HG02588 (cell line): ENCODE data around the gene MAPK1.
"Not testable (repeated sequence)": the region's sequence is repeated elsewhere in the genome, so short reads cannot be mapped to it uniquely, and the experiment has no call there.

Experiments
- ATAC-seq: cut with Tn5 transposase; IDR thresholded peaks from one replicate; pipeline ENCODE4 v1.9.1; 2021; ENCODE audit warnings: mild to moderate bottlenecking, moderate library complexity; ENCODE audit not compliant: unreplicated experiment

The MAPK1 gene

DNA sequence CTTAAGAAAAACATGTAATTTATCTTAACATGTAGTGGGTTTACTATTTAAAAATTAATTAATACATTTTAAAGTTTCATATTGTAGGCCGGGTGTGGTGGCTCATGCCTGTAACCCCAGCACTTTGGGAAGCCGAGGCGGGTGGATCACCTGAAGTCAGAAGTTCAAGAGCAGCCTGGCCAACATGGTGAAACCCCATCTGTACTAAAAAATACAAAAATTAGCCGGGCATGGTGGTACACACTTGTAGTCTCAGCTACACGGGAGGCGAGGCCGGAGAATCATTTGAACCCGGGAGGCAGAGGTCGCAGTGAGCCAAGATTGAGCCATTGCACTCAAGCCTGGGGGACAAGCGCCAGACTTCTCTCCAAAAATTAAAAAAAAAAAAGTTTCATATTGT is 73.7 kb downstream of the MAPK1 start:
- ATAC-seq = not testable (repeated sequence)

DNA sequence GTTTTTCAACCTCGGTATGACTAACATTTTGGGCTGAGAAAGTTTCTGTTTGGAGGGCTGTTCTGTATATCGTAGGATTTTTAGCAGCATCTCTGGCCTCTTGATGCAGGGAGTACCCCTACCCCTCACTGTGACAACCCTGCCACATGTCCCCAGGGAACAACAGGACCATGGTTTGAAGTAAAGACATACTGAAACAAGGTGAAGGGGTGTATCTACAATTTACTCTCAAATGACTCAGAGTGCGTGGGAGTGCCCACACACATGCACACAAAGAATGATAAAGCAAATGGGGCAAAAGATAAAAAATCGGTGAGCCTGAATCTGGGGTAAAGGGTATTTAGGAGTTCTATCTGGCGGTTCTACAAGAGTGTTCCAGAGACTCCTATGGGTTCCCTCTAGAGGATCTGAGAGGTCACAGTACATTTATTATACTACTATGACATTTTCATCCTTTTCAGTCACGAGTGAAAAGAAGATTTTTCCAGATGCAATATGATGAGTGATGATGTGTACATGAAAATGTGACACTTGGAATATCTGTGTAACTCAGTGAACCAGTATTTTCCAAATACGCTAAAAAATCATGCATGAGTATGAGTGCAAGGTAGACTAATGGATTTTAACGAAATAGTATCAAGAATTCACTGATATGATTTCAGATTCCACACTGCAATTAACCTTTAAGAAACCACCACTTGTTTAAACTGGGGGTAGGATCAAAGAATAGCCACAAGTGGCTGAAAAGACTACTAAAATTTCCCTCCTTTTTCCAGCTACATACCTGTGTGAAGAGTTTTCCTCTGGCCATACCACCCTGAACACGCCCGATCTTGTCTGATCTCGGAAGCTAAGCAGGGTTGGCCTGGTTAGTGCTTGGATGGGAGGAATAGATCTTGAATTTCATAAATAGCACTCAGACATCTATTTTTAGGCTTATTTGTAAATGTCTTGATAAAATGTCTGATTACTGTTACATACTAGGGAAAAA is 75.5 kb downstream of the MAPK1 start:
- no peak for ATAC-seq

DNA sequence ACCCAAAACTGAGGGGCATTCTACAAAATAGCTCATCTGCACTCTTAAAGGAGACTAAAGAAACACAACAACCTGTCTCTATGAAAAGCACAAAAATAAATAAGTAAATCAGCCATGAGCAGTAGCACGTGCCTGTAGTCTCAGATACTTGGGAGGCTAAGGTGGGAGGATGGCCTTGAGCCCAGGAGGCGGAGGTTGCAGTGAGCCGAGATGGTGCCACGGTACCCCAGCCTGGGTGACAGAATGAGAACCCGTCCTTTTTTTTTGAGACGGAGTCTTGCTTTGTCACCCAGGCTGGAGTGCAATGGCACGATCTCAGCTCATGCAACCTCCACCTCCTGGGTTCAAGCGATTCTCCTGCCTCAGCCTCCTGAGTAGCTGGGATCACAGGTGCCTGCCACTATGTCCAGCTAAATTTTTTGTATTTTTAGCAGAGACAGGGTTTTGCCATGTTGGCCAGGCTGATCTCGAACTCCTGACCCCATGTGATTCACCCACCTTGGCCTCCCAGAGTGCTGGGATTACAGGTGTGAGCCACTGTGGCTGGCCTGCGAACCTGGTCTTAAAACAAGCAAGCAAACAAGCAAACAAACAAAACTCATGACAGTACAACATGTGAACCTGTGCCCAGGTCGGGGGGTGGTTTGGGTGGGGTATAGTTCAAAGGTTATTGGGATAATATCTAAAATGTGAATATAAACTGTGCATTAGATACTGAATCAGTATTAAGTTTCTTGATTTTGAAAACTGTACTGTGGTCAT is 76.4 kb downstream of the MAPK1 start:
- not testable (repeated sequence) for ATAC-seq

DNA sequence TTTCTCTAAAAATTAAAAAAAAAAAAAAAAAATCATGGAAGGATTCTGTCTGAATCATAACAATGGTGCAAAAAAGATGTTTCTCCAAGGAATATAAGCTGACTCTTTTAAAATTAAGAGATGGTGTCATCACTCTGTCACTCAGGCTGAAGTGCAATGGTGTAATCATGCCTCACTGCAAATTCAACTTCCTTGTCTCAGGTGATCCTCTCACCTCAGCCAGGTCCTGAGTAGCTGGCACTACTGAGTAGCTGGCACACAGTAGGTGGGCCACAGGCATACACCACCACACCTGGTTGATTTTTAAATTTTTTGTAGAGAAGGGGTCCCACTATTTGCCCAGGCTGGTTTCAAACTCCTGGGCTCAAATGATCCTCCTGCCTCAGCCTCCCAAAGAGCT is 77.1 kb downstream of the MAPK1 start:
- ATAC-seq = no peak

DNA sequence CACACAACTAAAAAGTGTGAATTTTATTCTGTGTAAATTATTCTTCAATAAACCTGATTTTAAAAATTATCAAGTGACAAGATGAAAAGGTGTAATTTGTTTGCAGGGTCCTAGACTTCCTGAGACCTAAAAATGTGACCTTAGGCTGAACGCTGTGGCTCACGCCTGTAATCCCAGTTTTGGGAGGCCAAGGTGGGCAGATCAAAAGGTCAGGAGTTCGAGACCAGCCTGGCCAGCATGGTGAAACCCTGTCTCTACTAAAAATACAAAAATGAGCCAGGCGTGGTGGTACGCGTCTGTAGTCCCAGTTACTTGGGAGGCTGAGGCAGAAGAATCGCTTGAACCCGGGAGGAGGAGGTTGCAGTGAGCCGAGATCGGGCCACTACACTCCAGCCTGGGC is 79.9 kb downstream of the MAPK1 start:
- not testable (repeated sequence) for ATAC-seq

DNA sequence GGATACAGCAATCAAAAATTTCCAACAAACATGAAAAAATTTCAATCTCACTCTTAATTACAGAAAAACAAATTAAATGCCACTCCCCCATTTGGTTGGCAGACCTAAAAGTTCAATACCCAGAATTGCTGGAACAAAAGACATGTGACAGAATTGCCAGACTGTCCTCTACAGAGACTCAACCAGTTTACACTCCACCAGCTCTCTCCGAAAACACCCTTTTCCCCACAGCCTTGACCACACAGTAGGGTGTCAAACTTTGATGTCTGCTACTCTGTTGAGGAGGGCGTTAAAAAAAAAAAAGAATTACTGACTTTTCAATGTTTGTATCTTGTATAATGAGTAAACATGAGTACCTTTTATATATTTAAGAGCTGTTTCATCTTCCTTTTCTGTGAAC is 87.2 kb downstream of the MAPK1 start:
- no peak for ATAC-seq

DNA sequence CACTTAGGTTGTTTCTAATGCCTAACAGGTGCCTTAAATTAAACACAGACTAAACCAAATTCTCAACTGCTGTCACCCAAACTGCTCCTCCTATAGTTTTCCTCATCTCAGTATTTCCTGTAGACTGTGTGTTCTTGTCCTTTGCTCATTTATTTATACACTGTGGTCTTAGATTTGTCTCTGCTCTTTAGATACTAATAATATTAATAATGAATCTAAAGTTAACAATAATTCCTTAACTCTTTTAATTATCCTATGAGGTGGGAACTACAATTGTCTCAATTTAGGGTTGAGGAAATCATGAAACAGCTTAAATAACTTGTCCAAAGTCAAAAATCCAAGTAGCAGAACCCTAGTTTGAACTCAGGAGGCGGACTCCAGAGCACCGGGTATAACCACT is 88.0 kb downstream of the MAPK1 start:
- ATAC-seq = no peak

DNA sequence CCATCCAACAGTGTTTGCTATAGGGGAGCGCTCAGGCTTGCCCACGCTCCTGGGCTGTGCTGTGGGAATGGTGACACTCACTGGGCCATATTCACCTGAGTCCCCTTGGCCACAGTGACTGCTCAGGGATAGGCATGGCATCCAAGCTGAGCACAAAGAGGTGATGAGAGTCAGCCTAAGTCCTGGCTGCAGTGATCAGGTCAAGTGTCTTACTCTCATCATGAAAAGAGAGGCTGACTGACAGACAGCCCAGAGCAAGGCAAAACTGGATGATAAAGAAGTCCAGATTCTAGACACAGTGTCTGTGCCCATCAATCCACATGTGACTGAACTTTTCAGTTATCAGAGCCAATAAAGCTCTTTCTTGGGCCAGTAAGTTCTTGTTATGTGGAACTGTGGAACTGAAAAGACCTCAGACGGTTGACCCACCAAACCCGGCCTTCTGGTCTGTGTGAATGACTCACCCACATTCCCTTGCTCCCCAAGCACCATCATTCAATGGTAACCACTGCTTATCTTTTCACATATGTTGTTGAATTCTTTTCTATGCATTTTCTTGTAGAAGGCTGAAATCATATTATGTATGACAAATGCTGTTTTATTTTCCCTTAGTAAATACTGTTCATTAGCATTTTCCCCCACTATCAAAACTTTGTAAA is 88.6 kb downstream of the MAPK1 start:
- ATAC-seq = no peak

DNA sequence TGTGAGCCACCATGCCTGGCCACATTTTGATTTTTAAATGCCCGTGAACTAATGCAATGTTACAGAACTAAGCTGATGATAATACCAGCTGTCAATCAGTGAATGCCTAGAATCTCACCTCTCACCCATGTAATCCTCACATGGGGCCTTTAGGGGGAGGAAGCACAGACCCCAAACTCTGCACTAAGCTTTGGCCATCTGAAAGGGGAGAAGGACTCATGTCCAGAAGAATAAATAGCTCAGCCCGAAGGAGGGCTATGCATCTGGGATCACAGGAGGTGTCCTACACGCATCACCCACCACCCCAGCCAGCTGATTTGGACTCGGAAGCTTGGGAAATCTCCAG is 95.8 kb downstream of the MAPK1 start:
- no peak for ATAC-seq

DNA sequence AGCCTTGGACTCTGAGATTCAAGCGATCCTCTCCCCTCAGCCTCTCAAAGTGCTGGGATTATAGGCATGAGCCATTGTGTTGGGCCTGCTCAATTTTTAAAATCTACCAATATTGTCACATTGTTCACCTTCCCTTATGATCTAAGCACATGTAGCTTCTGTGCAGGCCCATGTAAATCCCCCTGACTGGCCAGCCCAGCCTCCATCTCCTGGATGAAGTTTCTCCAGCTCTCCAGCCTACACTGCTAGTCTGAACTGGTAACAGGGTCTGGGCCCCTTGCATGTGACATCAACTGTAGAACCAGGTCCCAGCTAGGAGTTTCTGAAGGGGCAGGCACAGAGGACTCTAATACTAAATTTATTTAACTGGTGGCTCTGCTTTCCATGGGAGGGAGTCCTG is 99.0 kb downstream of the MAPK1 start:
- no peak for ATAC-seq

DNA sequence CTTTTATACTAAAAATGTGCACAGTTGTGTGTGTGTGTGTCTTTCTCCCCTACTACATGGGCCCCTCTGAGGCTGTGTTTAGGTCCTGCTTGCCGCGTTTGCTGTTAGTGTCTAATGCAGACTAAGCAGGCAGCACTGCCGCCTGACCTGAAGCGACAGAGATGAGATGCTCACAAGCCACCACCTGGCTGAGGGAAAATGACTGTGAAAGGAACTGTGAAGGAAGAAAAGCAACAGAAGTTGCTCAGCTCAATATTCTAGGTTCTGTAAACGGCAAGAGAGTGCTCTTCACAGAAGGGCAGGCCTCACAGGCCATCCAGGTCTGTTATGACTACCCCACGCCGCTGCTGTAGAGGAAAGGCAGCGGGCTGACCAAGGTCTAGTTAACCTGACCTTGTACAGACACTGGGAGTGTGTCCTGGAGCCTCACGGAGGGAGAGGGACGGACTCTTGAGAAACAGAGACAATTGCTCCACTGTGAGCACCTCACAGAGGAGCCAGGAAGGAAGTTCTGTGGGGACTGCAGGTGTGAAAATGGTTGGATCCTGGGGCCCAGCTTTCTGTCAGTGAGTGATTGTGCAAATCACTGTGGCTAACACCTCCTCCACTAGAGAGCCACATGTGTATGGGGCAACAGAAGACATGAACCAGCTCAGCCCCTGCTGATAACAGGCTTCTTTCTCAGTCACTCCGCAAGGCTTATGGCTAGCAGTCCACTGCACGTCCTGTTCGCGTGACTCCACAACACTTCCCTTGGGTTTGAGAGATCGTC is 100.6 kb downstream of the MAPK1 start:
- ATAC-seq = no peak

DNA sequence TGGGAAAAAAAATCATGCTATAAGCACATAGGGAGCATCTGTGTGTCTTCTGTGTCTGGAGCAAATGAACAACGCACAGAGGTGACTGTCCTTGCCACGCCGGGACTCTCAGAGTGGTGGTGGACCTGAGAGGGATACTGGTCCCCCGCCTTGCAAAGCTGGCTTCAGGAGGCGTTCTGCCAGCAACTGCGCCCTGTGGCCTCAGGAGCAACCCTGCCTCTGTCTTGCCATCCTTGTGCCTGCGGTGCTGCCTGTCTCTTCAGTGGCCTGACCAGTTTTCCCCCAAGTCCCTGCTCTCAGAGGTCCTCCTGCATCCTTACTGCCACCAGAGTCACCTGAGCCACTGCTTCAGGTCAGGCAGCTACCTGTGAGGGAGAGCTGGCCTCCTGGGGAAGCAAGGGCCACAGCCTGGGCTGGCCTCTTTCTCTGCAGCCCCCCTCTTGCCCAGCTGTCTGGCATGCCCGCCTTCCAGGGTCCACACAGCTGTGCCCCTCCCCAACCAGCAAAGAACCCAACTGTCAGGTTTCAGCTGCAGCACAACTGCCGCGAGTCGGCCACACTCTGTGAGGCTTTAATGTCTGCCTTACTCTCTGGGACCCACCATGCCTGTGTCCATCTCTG is 101.4 kb downstream of the MAPK1 start:
- ATAC-seq = no peak

DNA sequence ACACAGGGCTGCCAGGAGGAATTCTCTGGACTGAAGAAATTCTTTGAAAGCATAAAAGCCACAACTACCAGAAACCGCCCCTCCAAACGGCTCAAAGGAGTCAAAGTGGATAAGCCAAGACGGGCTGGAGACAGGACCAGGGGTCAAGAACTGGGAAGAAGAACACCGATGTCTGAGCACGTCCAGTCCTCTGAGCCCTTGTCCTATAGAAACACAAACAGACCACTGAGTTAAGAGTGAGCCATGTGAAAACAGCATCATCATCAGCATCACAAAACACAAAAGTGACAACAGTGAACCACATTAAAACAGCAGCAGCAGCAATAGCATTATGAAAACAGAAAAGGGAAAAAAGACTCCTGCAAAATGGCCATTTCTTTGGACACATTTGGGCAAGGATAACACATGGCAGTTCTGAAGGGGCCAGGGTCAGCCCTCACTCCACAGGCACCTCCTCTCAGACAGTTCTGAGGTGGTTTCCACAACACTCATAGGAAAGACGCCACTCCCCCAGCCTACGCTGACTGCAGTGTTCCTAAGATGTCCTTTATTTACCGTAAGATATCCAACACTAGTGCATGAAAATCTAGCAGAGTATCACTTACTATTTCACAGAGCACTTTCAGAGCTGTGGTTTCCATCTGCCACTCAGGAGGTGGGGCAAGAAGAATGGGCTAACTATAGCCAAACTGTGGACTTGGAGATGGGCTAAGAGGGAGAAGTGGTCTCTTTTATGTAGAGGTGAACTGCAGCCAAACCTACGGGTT is 103.2 kb downstream of the MAPK1 start:
- ATAC-seq = no peak

DNA sequence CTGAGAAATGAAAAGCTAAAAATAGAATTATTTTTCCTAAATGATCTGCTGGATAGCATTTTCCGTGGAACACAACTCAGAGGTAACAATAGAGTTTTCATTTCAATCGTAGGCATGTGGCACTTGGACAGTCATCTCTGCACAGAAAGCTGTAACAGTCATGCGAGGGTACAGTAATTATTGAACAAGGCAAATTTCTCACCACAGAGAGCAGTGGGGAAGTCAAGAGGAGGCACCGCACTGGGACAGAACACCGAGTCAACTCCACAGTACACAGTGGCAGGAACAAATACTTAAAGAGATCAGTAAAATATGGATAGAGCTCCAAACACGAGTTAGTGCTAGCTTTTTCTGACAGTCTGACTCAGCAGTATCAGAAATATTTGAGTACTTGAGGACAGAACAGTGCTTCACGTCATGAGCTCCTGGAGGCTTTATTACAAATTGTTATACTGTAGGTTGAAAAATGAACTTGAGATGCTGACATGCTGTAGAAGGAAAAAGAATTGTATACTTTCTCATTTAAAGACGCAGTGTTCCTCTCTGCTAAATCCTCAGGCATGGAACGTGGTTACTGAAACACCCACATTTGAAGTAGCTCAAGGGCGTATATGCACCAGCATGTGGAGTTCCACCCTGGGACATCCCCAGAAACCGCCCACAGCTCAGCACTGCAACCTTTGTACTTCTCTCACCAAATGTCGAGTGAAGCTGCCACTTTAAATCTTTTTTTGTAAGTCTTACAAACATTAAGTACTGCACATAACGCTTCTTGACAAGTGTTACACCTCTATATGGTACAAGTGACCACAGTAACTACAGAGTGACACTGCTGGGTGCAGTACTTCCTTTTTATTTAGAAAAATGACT is 104.5 kb downstream of the MAPK1 start:
- ATAC-seq = peak; percentile 45

DNA sequence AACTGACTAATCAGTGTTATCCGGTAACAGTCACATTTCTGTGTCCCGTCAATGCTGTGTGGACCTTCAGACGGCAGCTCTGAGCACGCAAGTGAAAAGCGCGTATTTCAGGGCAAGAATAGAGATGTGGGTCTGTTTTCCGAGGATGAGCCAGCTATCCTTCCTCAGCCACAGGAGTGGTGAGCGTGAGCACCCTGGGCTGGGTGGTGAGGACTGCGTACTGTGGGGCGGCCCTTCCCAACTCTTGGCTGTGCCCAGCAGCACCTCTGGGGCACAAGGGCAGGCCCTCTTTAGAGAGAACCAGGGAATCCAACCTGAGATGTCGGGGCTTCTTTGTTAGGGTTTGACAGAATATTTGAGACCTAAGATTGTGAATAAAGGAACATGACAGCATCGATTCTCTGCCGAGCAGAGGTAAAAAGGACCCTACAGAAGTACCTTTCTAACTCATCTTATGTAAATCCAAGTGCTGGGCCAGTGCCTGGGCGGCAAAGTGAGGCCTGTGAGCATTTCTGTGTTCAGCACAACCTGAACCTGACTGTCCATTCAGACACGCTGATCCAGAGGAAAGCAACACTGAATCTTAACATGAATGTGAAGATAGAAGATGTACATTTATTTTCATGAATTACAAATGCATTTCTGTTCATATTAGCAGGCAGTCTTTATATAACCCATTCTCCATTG is 105.3 kb downstream of the MAPK1 start:
- ATAC-seq = no peak

DNA sequence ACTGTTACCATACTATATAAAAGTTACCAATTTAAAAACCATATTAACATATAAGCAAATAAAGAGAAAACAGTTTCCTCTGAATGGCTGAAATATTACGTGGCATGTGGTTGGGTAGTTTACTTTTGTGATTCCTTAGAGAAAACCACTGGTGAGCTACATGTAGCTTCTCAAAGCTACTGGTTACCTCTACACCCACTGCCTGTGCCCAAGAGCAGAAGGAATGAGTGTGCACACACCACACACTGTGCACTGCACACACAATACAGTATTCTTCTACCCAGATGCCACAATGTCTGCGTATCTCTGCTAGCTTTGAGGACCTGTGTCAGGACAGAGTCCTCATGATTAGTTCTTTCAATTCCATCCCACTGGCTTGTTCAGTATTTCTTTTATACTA is 106.4 kb downstream of the MAPK1 start:
- ATAC-seq = no peak

DNA sequence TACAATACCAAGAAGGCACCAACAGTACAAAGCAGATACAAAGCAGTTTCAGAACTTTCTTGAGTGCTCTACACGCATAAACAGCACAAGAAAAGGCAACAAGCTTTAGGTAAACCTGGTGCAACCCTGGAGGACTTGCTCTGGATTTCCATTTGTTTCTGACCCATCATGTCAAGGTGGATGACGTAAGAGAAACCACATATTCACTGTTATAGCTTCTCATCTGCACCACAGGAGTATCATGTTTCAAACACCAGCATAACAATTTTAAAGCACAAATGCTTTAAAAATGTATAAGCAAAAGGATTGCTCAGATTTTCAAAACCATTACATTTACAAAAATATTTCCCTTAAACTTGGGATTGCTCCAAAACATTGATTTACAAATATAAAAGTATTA is 106.8 kb downstream of the MAPK1 start:
- ATAC-seq = no peak
